Endothelial cell of umbilical vein (primary cell): ENCODE results near the gene CHST11. TPM values are rescaled to one million over a fixed set of nuclear protein-coding genes. Genes with fewer than 3 reads are reported as not detected.

Experiments
- BruUV-seq: library from RNA; stranded (reverse); fragments of 400-500 nt; replicated peaks from 2 replicates; lab custom pipeline; 2021; lab: Mats Ljungman, UMichigan
- CTCF ChIA-PET: fragments of 300-600, 350-600 bp; sonication (Branson Sonifier 250); formaldehyde crosslinking; loops from one replicate; lab custom pipeline; 2021; ENCODE audit warnings: antibody characterized with exemption, inconsistent platforms; lab: Charles Lee
- POLR2A ChIA-PET: fragments of 300-600, 350-600 bp; sonication (Branson Sonifier 250); formaldehyde crosslinking; loops from one replicate; lab custom pipeline; 2021; ENCODE audit warnings: antibody characterized with exemption, inconsistent platforms; lab: Charles Lee
- DNase-seq: peaks from one replicate; pipeline ENCODE4 v3.0.0-alpha.2; 2011; ENCODE audit warnings: low read depth, low spot score
- FAIRE-seq: peaks from 2 replicates; lab custom pipeline; 2011; peaks lifted over from hg19 to GRCh38; lab: Jason Lieb, UNC
- H2AFZ ChIP-seq: 2 replicates; pipeline ENCODE4 v1.6.0; 2012; ENCODE audit warnings: low read depth, low read length, control low read depth, inconsistent platforms
- H3K27ac ChIP-seq: 2 replicates; pipeline ENCODE4 v1.5.1; 2011; ENCODE audit warnings: low read depth, mild to moderate bottlenecking, control low read depth, low read length, moderate library complexity; ENCODE audit not compliant: insufficient read depth
- H3K27me3 ChIP-seq, 2 experiments: 2 replicates each; pipeline versions ENCODE4 v1.6.0 to v1.6.1; 2011; ENCODE audit warnings: low read length in 2 of 2, mixed read lengths in 1 of 2; ENCODE audit not compliant: control insufficient read depth in 2 of 2, insufficient read depth in 2 of 2
- H3K36me3 ChIP-seq, 2 experiments: 2 replicates in 1 of 2; 3 replicates in 1 of 2; pipeline ENCODE4 v1.5.1; 2011; ENCODE audit warnings: low read length in 2 of 2, mild to moderate bottlenecking in 1 of 2, moderate library complexity in 1 of 2; ENCODE audit not compliant: control insufficient read depth in 2 of 2, insufficient read depth in 2 of 2; ENCODE audit errors: extremely low read depth in 1 of 2
- H3K4me1 ChIP-seq: 3 replicates; pipeline ENCODE4 v1.5.1; 2011; ENCODE audit warnings: mild to moderate bottlenecking, low read length; ENCODE audit not compliant: control insufficient read depth, insufficient read depth; ENCODE audit errors: extremely low read depth
- H3K4me2 ChIP-seq: 2 replicates; pipeline ENCODE4 v1.6.1; 2011; ENCODE audit warnings: low read length, control low read depth, mixed read lengths; ENCODE audit not compliant: insufficient read depth
- H3K4me3 ChIP-seq, 3 experiments: fragments of 200-600 bp in 1 of 3; sonication (generic), shearing (Covaris generic) in 1 of 3; replicated peaks in 1 of 3; 2 replicates each; pipeline ENCODE4 v1.5.1; 2011 to 2016; ENCODE audit warnings: control low read depth in 3 of 3, low read length in 3 of 3, mild to moderate bottlenecking in 2 of 3, inconsistent platforms in 1 of 3, low read depth in 1 of 3, moderate library complexity in 1 of 3; ENCODE audit not compliant: insufficient read depth in 1 of 3
- H3K79me2 ChIP-seq: 2 replicates; pipeline ENCODE4 v1.6.0; 2012; ENCODE audit warnings: low read length, inconsistent platforms; ENCODE audit not compliant: control insufficient read depth, insufficient read depth
- H3K9ac ChIP-seq: replicated peaks from 2 replicates; pipeline ENCODE3; 2011; ENCODE audit warnings: low read length, control low read depth; ENCODE audit not compliant: insufficient read depth; ENCODE audit errors: extremely low read depth
- H3K9me1 ChIP-seq: replicated peaks from 3 replicates; pipeline ENCODE4 v1.6.0; 2011; ENCODE audit warnings: mild to moderate bottlenecking, low read length; ENCODE audit not compliant: control insufficient read depth, insufficient read depth; ENCODE audit errors: extremely low read depth
- H3K9me3 ChIP-seq: replicated peaks from 2 replicates; pipeline ENCODE4 v1.5.1; 2012; ENCODE audit warnings: low read length, inconsistent platforms; ENCODE audit not compliant: control insufficient read depth, insufficient read depth
- H4K20me1 ChIP-seq: replicated peaks from 2 replicates; pipeline ENCODE3; 2011; ENCODE audit warnings: mild to moderate bottlenecking, low read length; ENCODE audit not compliant: control insufficient read depth, insufficient read depth; ENCODE audit errors: extremely low read depth
- CTCF ChIP-seq, 2 donors: IDR thresholded peaks; 1 replicate in 1 of 2; 2 replicates in 1 of 2; pipeline ENCODE4 v1.5.1; 2011; ENCODE audit warnings: low read length in 2 of 2, mild to moderate bottlenecking in 2 of 2, moderate library complexity in 2 of 2, control low read depth in 1 of 2, inconsistent platforms in 1 of 2, low read depth in 1 of 2; ENCODE audit not compliant: insufficient read depth in 1 of 2; ENCODE audit errors: extremely low read depth in 1 of 2
- EZH2 ChIP-seq: IDR thresholded peaks from 2 replicates; pipeline ENCODE4 v1.6.1; 2012; ENCODE audit warnings: borderline replicate concordance, low read depth, mild to moderate bottlenecking, moderate library complexity, low read length, inconsistent platforms; ENCODE audit not compliant: severe bottlenecking
- FOS ChIP-seq: IDR thresholded peaks from 2 replicates; pipeline ENCODE4 v1.6.1; 2011; ENCODE audit warnings: mild to moderate bottlenecking, low read length, moderate library complexity, borderline replicate concordance; ENCODE audit not compliant: insufficient read depth
- GATA2 ChIP-seq: IDR thresholded peaks from 2 replicates; pipeline ENCODE4 v1.7.0; 2011; ENCODE audit warnings: low read depth, mild to moderate bottlenecking, moderate library complexity, mixed read lengths, low read length; ENCODE audit not compliant: insufficient read length, insufficient read depth
- JUN ChIP-seq: IDR thresholded peaks from 2 replicates; pipeline ENCODE4 v1.6.1; 2011; ENCODE audit warnings: borderline replicate concordance, low read depth; ENCODE audit not compliant: insufficient read length, insufficient read depth
- MAX ChIP-seq: IDR thresholded peaks from 2 replicates; pipeline ENCODE4 v1.6.1; 2011; ENCODE audit not compliant: insufficient read depth, insufficient read length
- MYC ChIP-seq: IDR thresholded peaks from one replicate; pipeline ENCODE4 v1.6.1; 2011; ENCODE audit warnings: mild to moderate bottlenecking, low read depth, low read length
- POLR2A ChIP-seq: IDR thresholded peaks from 2 replicates; pipeline ENCODE4 v1.6.1; 2012; ENCODE audit warnings: low read depth, mild to moderate bottlenecking, control low read depth, low read length
- POLR2AphosphoS5 ChIP-seq: IDR thresholded peaks from 2 replicates; pipeline ENCODE4 v1.6.1; 2012; ENCODE audit warnings: low read depth, mild to moderate bottlenecking, control low read depth, low read length, moderate library complexity; ENCODE audit not compliant: insufficient read depth
- dilution Hi-C: fragments of 300-500 bp; cut with MboI; formaldehyde crosslinking; loops from one replicate; pipeline ENCODE4 v1.15.0; 2019; ENCODE audit warnings: low sequenced_read_pairs; ENCODE audit not compliant: extremely low pct_ligation_motif_present
- intact Hi-C: fragments of 100-400 bp; cut with micrococcal nuclease; formaldehyde crosslinking; loops from one replicate; pipeline ENCODE4 v1.10.0; 2022
- polyA plus RNA-seq, 4 experiments: library from polyadenylated mRNA; depleted of rRNA in 3 of 4; stranded (reverse) in 3 of 4; unstranded in 1 of 4; fragments of >200 nt; gene quantifications; 2 replicates each; pipeline versions ENCODE4 v1.2.1 to v1.2.3, GENCODE V29; 2011 to 2012; ENCODE audit warnings: missing spikeins in 1 of 4
- total RNA-seq: library from RNA; stranded (reverse); gene quantifications from 2 replicates; pipeline ENCODE4 v1.2.3, GENCODE V29; 2021

Gene CHST11
- total and polyA plus RNA-seq, 2 donors (not counting 3 experiments of a cell fraction or from before 2014, with no cell fraction given): 19.7 to 20.9 TPM

- TF ChIP-seq CTCF (IDR thresholded peaks at IDR 0.05; ENCODE audit: extremely low read depth in 1 of 2, insufficient read depth in 1 of 2, low read depth in 1 of 2, low read length in 2 of 2): no peak
- TF ChIP-seq MAX: no peak
- no peak for TF ChIP-seq EZH2
- no peak for TF ChIP-seq FOS
- TF ChIP-seq POLR2AphosphoS5: no peak
- no peak for TF ChIP-seq MYC
- no peak for TF ChIP-seq GATA2
- no peak for TF ChIP-seq POLR2A
- no peak for TF ChIP-seq JUN
- H3K9me3 ChIP-seq: no peaks in the 10 kb centered on the region
- ChIA-PET POLR2A (no interaction called here), CTCF (interaction anchor here (1.1 to 1.7 kb wide), 2 partner anchors 9 to 14 kb away, joined by 3 to 4 read pairs; no protein-coding TSS in a partner anchor)
- intact Hi-C loops: no loop called here
- dilution Hi-C loops: no loop called here
- H3K4me1 ChIP-seq: peaks cover 18% of the 10 kb centered on the region
- H3K79me2 ChIP-seq: peaks cover 23% of the 10 kb centered on the region
- H3K36me3 ChIP-seq: no peaks in the 10 kb centered on the region
- H3K9ac ChIP-seq: no peak overlapping the region
- no peaks in the 10 kb centered on the region for H3K9me1 ChIP-seq
- no peaks in the 10 kb centered on the region for H3K27me3 ChIP-seq
- DNase-seq (no peak), FAIRE-seq (no peak)
- no peaks in the 10 kb centered on the region for H4K20me1 ChIP-seq
- no peak overlapping the region for H3K4me2 ChIP-seq
- H3K27ac ChIP-seq: no peak overlapping the region
- H2AFZ ChIP-seq: no peak overlapping the region
- BruUV-seq: no TSS peak
- no peak overlapping the region for H3K4me3 ChIP-seq
Observed at GRCh38 chr12:104508752-104509446, 52.2 kb downstream of the CHST11 start.
